ENCODE measurements around the gene PFN4. TPM values are rescaled to one million over a fixed set of nuclear protein-coding genes. Genes with fewer than 3 reads are reported as not detected.
A peak's percentile ranks its signal among the peaks of the same experiment; 100 is the strongest.
"Not testable (repeated sequence)": the region's sequence is repeated elsewhere in the genome, so short reads cannot be mapped to it uniquely, and the experiment has no call there.

Gene PFN4
- total RNA-seq, 1 experiment from 2014 or later = 0.29 TPM

GRCh38 chr2:24104110-24104650, 19.0 kb downstream of the PFN4 start:
- H3K36me3 ChIP-seq = no peaks in the 10 kb centered on the region
- H3K9me3 ChIP-seq (replicated peaks) = no peaks in the 10 kb centered on the region
- no peak overlapping the region for H3K27ac ChIP-seq
- H3K27me3 ChIP-seq (replicated peaks) = no peaks in the 10 kb centered on the region
- H3K4me3 ChIP-seq = no peak overlapping the region
- no peak for DNase-seq (ENCODE audit: low read depth in 1 of 2, low spot score in 2 of 2)
- no peaks in the 10 kb centered on the region for H3K4me1 ChIP-seq (replicated peaks)

- Histone ChIP-seq H3K9me3 (replicated peaks) (no peaks in the 10 kb centered on the region), H3K4me3 (no peak overlapping the region), H3K27ac (no peak overlapping the region), H3K4me1 (replicated peaks) (no peaks in the 10 kb centered on the region), H3K36me3 (no peaks in the 10 kb centered on the region), H3K27me3 (replicated peaks) (no peaks in the 10 kb centered on the region)
- no peak for DNase-seq (ENCODE audit: low read depth in 1 of 2, low spot score in 2 of 2)
Measured at GRCh38 chr2:24102677-24103076, 20.5 kb downstream of the PFN4 start.

- Histone ChIP-seq H3K27ac (no peak overlapping the region), H3K9me3 (replicated peaks) (no peaks in the 10 kb centered on the region), H3K27me3 (replicated peaks) (no peaks in the 10 kb centered on the region), H3K4me1 (replicated peaks) (no peaks in the 10 kb centered on the region), H3K36me3 (no peaks in the 10 kb centered on the region), H3K4me3 (no peak overlapping the region)
- DNase-seq (ENCODE audit: low read depth in 1 of 2, low spot score in 2 of 2) = no peak
Measured at GRCh38 chr2:24101992-24102391, 21.1 kb downstream of the PFN4 start.

GRCh38 chr2:24100732-24101131, 22.4 kb downstream of the PFN4 start:
- H3K27me3 ChIP-seq (replicated peaks); H3K27ac ChIP-seq; H3K9me3 ChIP-seq (replicated peaks); H3K4me3 ChIP-seq; H3K4me1 ChIP-seq (replicated peaks); H3K36me3 ChIP-seq; DNase-seq (ENCODE audit: low read depth in 1 of 2, low spot score in 2 of 2): not testable (repeated sequence)

GRCh38 chr2:24095171-24095677, 27.9 kb downstream of the PFN4 start:
- H3K4me3 ChIP-seq; H3K4me1 ChIP-seq (replicated peaks); H3K27me3 ChIP-seq (replicated peaks); H3K9me3 ChIP-seq (replicated peaks); DNase-seq (ENCODE audit: low read depth in 1 of 2, low spot score in 2 of 2); H3K36me3 ChIP-seq; H3K27ac ChIP-seq: not testable (repeated sequence)

- not testable (repeated sequence) for H3K4me3 ChIP-seq; H3K4me1 ChIP-seq (replicated peaks); H3K27ac ChIP-seq; H3K36me3 ChIP-seq; H3K9me3 ChIP-seq (replicated peaks); DNase-seq (ENCODE audit: low read depth in 1 of 2, low spot score in 2 of 2); H3K27me3 ChIP-seq (replicated peaks)
Measured at GRCh38 chr2:24093270-24093669, 29.9 kb downstream of the PFN4 start.

GRCh38 chr2:24088821-24089359, 34.2 kb downstream of the PFN4 start:
- no peak for DNase-seq (ENCODE audit: low read depth in 1 of 2, low spot score in 2 of 2)
- Histone ChIP-seq H3K4me3 (no peak overlapping the region), H3K36me3 (no peaks in the 10 kb centered on the region), H3K4me1 (replicated peaks) (peaks cover 10% of the 10 kb centered on the region), H3K27me3 (replicated peaks) (no peaks in the 10 kb centered on the region), H3K27ac (no peak overlapping the region), H3K9me3 (replicated peaks) (no peaks in the 10 kb centered on the region)

GRCh38 chr2:24087032-24087431, 36.1 kb downstream of the PFN4 start:
- DNase-seq (ENCODE audit: low read depth in 1 of 2, low spot score in 2 of 2) = no peak
- H3K27me3 ChIP-seq (replicated peaks) = no peaks in the 10 kb centered on the region
- H3K36me3 ChIP-seq = peaks cover 12% of the 10 kb centered on the region
- H3K4me1 ChIP-seq (replicated peaks) = peaks cover 18% of the 10 kb centered on the region
- no peak overlapping the region for H3K27ac ChIP-seq
- no peaks in the 10 kb centered on the region for H3K9me3 ChIP-seq (replicated peaks)
- H3K4me3 ChIP-seq = no peak overlapping the region

GRCh38 chr2:24086241-24086640, 36.9 kb downstream of the PFN4 start:
- H3K27ac ChIP-seq = no peak overlapping the region
- no peaks in the 10 kb centered on the region for H3K9me3 ChIP-seq (replicated peaks)
- H3K4me1 ChIP-seq (replicated peaks) = peaks cover 18% of the 10 kb centered on the region
- no peak for DNase-seq (ENCODE audit: low read depth in 1 of 2, low spot score in 2 of 2)
- peaks cover 12% of the 10 kb centered on the region for H3K36me3 ChIP-seq
- no peak overlapping the region for H3K4me3 ChIP-seq
- no peaks in the 10 kb centered on the region for H3K27me3 ChIP-seq (replicated peaks)

- Histone ChIP-seq H3K36me3 (peaks cover 12% of the 10 kb centered on the region), H3K9me3 (replicated peaks) (no peaks in the 10 kb centered on the region), H3K27ac (peak overlapping the region; percentile 46), H3K27me3 (replicated peaks) (no peaks in the 10 kb centered on the region), H3K4me3 (peak overlapping the region; percentile 50), H3K4me1 (replicated peaks) (peaks cover 18% of the 10 kb centered on the region)
- no peak for DNase-seq (ENCODE audit: low read depth in 1 of 2, low spot score in 2 of 2)
Measured at GRCh38 chr2:24085200-24085489, 38.0 kb downstream of the PFN4 start.

- Histone ChIP-seq H3K36me3 (peaks cover 12% of the 10 kb centered on the region), H3K27me3 (replicated peaks) (no peaks in the 10 kb centered on the region), H3K9me3 (replicated peaks) (no peaks in the 10 kb centered on the region), H3K27ac (peak within 1 kb of the TSS; percentile 46), H3K4me1 (replicated peaks) (peaks cover 18% of the 10 kb centered on the region), H3K4me3 (peak within 1 kb of the TSS; percentile 50)
- DNase-seq (ENCODE audit: low read depth in 1 of 2, low spot score in 2 of 2) = peak; percentile 92 to 97
Measured at GRCh38 chr2:24084386-24085199, 38.5 kb downstream of the PFN4 start, which contains the start of gene TP53I3. Gene TP53I3 (minus strand): TSS chr2:24084834. CDS start chr2:24084326, 508 bp downstream.

- H3K4me1 ChIP-seq (replicated peaks) = peaks cover 18% of the 10 kb centered on the region
- peaks cover 15% of the 10 kb centered on the region for H3K36me3 ChIP-seq
- DNase-seq (ENCODE audit: low read depth in 1 of 2, low spot score in 2 of 2) = no peak
- no peaks in the 10 kb centered on the region for H3K9me3 ChIP-seq (replicated peaks)
- peak overlapping the region; percentile 50 for H3K4me3 ChIP-seq
- peak overlapping the region; percentile 23; the same call in 1 of the 2 replicates for H3K27ac ChIP-seq
- H3K27me3 ChIP-seq (replicated peaks) = no peaks in the 10 kb centered on the region
Measured at GRCh38 chr2:24083567-24084385, 39.4 kb downstream of the PFN4 start.

GRCh38 chr2:24082787-24083566, 40.2 kb downstream of the PFN4 start:
- Histone ChIP-seq H3K4me1 (replicated peaks) (peaks cover 18% of the 10 kb centered on the region), H3K27me3 (replicated peaks) (no peaks in the 10 kb centered on the region), H3K9me3 (replicated peaks) (no peaks in the 10 kb centered on the region), H3K4me3 (no peak overlapping the region), H3K27ac (no peak overlapping the region), H3K36me3 (peaks cover 15% of the 10 kb centered on the region)
- DNase-seq (ENCODE audit: low read depth in 1 of 2, low spot score in 2 of 2) = no peak

Data from SJSA1 (cell line).